NCI-H524 treated with DMSO at 0.1 percent for 48 hours (cell line): ENCODE results near the gene PRRG1.
"Not testable (repeated sequence)": the region's sequence is repeated elsewhere in the genome, so short reads cannot be mapped to it uniquely, and the experiment has no call there.

ENCODE experiments used
- DNase-seq: peaks from one replicate; lab custom pipeline; 2025; lab: John Stamatoyannopoulos, UW

PRRG1 gene

DNA sequence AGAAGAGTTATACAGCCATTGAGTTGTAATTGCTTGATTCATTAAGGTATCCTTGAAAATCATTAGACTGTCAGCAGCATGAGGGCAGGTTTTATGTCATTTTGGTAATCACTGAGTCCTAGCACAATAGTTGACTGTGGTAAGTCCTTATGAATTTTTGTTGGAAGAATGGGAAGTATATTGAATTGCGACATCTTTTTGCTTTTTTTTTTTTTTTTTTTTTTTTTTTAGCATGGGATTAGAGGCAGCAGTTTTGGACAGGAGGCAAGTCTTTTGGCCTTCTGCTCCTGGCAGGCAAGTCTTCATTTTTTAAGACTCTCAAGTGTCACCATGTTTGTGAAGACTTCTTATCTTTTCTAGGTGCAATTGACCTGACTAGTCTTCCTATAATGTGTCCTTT, 29.7 kb downstream of the PRRG1 start:
- no peak for DNase-seq

DNA sequence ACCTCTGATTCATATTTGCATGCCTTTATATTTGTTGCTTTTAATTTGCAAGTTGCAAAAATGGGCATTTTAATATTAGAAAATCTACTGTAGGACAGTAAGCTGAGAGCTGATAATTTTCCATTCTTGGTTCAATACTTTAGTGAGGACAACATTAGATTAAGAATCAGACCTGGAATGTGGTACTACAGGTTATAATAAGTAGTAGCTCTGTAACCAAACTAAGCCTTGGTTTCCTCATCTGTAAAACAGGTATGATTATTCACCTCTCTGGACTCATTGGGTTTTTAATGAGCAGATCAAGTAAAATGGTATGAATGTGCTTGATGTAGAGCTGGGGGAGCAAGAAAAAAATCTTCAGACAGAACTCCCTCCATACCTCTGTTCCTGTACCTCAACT, 31.1 kb downstream of the PRRG1 start:
- DNase-seq, result no peak

DNA sequence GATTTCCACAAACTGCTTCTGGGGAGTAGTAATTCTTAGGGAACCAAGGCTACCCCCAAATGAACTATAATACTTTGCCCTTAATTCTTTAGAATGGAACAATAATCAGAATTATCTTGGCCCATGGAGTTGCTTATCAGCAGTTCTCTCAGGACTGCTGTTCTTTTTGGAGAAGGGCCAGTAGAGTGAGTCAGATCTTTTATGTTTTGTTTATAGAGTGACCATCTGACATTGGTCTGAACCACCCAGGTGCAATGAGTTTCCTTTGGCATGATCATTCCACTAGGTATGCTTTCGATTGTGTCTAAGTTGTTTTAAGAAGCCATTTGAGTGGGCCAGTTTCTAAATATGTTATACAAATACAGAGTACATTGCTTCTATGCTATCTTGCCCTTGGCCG, 31.8 kb downstream of the PRRG1 start:
- DNase-seq, result no peak

DNA sequence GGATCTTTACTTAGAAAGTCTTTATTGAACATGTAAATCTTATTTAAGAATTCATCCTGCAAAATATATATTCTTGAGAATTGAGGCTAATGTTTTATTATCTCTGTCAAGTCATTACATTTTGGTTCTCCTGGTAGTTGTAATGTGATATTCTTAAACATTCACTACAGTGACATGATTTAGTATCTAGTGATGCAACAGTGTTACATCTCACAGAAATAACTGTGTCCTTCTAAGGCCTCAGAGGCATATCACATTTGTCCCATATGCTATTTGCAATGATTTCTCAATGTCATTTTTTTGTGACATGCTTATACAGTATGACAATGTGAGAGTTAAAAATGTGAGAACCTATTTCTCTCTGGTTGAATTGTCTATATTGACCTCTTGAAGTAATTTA, 34.1 kb downstream of the PRRG1 start:
- DNase-seq, result no peak

DNA sequence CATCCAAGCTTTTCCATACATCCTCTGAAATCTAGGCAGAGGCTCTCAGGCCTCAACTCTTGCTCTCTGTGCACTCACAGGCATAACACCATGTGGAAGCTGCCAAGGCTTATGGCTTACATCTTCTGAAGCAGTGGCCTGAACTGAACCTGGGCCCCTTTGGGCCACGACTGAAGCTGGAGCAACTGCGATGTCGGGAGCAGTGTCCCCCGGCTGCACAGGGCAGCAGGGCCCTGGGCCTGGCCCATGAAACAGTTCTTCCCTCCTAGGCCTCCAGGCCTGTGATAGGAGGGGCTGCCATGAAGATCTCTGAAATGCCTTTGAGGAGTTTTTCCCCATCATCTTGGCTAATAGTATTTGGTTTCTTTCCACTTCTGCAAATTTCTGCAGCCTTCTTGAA, 39.2 kb downstream of the PRRG1 start:
- DNase-seq, result no peak

DNA sequence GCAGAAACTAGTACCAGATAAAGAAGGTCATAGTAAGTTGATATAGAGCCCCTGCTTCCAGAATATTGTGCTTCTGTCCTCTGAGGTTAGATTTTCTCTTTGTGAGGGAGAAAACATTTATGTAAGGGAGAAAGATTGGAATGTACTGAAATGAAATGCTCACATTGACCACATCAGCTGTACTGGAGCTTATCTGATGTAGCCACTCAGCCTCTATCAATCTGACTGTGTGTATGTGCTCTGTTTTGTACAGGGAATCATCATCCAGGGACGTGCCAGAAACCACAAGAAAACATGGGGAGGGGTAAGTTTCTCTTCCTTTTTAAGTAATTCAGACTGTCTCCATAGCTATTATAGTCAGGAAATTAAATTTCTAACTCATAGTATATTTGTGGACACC, 56.8 kb downstream of the PRRG1 start:
- no peak for DNase-seq

DNA sequence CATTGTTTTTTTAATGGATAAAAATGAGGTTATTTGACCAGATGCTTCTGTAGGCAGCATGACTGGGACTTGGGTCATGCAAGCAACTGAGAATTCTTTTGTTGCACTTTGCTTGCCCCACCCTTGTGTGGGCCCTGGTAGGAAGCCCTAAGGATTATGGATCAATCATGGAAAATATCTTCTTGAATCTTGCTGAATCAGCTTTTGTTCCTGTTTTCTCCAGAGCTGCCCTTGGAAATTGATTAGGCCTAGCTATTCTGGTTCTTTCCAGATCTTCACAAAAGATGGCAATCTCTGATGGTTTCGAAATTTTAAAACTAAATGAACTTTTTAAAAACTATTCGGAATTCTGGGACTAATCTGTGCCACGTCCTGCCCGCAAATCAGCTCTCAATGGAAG, 58.6 kb downstream of the PRRG1 start:
- DNase-seq, result no peak

DNA sequence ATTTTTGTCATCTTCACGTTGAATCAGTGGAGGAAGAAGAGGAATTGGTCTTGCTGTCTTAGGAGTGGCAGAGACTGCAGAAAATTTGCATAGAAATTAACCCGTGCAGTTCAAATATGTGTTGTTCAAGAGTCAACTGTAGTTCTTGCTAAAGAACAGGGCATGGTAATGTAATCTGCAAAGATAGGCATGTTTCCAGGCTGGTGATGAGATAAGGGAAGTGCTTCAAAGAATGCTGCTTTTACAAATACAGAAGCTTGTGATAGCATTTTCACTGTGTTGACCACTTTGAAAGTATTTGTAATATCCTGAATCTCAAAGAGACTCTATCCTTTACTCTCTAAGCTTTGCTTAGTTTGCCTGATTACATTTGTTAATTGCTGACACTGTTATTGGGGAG, 60.1 kb downstream of the PRRG1 start:
- no peak for DNase-seq

DNA sequence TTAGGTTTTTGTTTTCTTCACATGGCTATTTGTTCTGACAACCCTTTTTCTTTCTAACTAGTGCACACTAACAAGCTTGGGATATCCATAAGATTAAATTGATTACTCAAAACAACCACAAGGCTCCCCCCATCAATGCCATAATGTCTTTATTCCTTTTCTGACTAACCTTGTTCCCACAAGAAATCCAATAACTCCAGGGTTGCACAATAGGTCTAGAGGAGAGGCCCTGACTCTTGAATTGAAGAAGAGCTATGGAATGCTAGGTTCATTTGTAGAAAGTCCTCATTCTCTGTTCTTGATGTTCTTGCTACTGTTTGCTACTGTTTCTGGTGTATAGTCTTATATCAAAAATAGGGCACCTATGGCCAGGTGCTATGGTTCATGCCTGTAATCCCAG, 71.0 kb downstream of the PRRG1 start:
- no peak for DNase-seq

DNA sequence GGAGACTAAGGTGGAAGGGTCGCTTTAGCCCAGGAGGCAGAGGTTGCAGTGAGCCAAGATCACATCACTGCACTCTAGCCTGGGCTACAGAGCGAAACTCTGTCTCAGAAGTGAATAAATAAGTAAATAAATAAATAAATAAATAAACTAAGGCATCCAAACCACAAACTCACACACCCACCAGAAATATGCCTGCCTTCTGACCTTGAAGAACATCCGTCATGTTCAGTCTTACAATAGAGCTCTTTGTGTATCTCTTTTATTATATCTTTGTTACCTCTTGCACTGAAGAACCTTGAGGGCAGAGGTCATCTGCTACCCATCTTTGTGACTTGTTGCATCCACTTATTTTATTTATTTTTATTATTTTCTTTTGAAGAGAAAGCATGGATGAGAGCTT, 71.6 kb downstream of the PRRG1 start:
- no peak for DNase-seq

DNA sequence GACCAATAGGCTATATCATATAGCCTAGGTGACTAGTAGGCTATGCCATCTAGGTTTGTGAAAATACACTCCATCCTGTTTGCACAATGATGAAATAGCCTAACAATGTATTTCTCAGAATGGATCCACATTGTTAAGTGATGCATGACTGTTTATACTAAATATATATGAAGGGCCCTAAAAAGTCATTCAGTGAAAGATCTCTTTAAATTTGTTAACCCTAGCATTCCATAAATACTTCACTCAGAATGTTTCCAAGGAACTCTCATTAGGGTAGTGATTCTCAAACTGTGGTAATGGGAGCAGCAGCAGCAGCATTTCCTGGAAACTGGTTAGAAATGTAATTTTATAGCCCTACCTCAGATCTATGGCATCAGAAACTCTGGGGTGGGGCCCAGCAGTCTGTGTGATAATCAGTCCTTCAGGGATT, 74.9 kb downstream of the PRRG1 start:
- no peak for DNase-seq

DNA sequence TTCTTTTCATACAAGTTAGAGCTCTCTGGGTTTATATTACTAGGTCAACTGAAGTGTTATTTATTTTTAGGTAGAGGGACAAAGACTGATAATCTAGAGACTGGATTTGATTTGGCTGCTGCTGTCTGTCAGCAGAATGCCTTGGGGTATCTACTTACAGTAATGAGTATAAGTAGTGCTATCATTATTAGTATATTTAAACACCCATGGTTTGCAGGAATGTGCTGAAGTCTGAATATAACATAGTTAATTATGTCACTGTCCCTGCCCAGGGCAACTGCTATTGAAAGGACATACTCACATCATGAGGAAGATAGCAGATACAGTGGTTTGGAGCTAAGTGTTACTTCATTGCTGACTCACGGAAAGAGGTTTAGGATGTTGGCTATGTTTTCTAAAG, 76.2 kb downstream of the PRRG1 start:
- no peak for DNase-seq

DNA sequence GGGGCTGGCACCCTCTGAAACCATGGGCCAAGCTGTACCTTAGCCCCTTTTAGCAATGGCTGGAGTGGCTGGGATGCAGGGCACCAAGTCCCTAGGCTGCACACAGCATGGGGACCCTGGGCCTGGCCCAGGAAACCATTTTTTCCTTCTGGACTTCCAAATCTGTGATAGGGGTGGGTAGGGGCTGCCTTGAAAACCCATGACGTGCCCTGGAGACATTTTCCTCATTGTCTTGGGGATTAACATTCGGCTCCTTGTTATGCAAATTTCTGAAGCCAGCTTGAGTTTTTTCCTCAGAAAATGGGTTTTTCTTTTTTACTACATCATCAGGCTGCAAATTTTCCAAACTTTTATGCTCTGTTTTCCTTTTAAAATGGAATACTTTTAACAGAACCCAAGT, 79.8 kb downstream of the PRRG1 start:
- DNase-seq, result not testable (repeated sequence)

DNA sequence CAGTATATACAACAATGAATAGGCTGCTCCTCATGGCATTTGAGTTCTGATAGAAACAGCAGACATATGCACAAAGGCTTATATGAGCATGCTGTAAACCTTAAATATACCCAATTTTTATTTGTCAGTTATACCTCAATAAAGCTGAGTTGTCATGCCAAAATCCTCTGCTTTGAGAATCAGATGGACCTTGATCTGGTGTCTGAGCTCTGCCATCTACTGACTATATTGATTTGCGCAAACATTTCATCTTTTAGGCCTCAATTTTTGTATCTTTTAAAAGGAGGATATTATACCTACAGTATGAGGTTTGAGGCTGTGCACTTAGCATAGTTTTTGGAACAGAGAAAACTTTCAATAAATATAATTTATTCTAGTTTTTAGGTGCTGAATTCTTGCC, 85.2 kb downstream of the PRRG1 start:
- no peak for DNase-seq

DNA sequence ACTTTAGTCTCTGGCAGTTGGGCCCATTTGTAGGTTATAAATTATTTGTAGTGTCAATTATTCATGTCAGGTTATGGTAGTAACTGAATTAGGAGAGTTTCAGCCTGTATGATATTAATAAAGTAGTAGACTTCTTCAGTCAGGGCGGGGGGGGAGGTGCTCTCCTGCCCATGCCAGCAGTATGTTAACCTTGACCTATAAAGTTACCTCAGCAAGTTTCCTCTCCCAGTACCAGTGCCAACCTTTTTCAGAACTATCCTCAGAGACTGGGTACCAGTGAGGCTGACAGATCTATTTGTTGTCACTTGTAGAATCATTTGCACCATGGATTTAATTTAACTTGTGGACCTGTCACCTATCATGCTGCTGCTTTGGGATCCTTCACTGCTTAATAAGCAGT, 88.0 kb downstream of the PRRG1 start:
- no peak for DNase-seq

DNA sequence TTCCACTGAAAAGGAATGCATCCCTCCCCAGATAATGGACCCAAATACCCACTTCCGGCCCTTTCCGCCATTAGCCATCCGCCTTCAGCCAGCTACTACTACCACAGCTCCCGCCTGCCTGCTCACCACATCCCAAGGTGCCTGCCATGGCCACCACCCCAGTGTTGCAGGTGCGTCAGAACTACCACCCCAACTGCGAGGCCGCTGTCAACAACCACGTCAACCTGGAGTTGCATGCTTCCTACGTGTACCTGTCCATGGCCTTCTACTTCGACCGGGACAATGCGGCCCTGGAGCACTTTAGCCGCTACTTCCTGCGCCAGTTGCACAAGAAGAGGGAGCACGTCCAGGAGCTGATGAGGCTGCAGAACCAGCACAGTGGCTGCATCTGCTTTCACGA, 92.2 kb downstream of the PRRG1 start:
- no peak for DNase-seq

DNA sequence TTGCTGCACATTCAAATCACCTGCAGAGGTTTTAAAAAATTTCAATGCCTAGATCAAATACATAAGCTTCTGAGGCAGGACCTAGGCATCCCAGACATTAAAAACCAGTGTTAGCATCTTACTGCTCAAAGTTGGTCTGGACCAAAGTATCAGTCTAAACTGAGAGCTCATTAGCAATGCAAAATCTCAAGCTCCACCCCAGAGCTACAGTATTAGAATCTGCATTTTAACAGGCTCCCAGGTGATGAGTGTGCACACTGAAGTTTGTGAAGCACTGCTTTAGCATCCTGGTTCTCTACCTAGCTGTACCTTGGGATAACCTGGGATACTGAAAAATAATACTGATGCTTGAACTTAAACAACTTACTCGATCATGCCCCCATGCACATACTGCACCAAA, 96.0 kb downstream of the PRRG1 start:
- no peak for DNase-seq

DNA sequence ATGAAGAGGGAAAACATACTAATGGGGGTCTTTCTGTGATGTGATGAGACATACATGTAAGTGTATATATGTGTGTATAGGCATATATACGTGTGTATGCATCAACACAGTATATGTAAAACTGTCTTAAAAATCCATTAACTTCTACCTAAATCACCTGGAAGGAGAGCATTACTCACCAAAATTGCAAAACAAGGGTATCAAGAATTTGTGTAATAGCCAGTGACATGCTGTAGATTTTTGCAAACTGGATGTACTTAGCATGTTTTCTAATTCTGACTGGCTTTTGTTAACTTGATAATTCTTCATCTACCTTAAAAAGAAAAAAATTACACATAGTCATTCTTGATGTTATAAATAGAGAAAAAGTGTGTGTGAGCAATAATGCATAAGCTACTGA, 104.7 kb downstream of the PRRG1 start:
- no peak for DNase-seq

DNA sequence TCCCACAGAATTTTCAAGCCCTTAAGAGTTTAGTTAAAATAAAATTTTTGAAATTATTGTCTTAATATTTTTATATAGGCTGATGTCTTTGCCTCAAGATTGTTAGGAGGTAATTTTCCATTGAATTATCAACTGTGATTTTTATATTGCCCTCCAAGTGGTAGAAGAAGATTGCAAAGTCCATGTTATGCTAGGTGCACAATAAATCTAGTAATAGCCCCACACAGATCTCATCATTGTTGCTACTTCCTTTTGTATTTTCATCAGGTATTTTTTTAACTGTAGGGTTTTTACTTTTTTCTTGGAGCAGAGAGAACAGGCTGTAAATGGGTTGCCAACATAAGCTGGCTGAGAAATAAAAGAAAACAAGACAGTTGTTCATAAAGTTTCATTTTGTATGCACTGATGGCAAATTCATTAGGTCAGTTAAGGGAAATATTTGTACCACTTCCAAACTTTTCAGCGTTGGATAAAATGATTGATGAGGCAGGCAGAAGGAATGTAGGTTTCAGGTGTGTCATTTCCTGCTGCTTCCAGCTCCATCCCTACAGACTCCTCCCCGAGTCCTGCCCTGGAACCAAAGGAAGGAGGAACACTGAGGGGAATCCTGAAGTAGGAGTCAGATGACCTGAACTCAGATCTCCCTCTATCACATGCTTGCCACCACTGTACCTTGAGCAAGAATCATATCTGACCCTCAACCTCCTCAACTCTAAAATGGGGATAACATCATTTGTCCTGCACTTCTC, 105.5 kb downstream of the PRRG1 start:
- no peak for DNase-seq

DNA sequence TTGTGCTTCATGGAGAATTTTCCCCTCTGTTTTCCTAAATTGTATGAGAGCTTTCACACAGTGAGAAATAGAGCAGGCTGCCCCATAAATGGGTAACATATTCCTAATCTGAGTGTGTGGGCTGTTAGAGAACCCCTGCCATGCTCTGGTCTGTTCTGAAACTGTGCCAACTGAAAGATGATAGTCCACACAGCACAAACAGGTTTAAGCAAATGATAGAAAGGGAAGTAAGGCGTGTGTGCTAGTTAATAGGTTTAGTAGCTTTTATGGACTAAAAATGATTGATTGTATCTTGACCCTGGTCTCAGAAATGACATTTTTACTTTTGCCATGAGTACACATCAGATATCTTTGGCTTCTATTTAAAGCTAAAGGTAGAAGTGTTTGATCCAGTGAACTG, 106.2 kb downstream of the PRRG1 start:
- no peak for DNase-seq

DNA sequence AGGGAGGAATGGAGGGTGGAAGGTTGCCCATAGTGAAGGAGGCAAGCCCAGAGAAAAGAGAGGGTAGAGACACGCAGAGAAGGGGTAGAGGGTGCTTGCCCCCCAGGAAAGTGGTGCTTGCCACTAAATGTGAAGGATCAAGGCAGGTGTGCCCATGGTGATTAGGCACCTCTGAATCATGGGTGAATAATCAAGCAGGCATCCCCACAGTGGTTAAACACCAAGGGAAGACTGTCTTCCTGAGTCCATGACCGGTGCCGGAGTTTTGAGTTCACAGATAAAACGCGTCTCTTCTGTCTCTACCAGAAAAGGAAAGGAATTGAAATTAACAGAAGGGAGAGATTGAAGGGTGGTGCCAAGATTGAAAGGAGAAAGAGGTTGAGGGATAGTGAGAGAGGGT, 111.1 kb downstream of the PRRG1 start:
- not testable (repeated sequence) for DNase-seq

DNA sequence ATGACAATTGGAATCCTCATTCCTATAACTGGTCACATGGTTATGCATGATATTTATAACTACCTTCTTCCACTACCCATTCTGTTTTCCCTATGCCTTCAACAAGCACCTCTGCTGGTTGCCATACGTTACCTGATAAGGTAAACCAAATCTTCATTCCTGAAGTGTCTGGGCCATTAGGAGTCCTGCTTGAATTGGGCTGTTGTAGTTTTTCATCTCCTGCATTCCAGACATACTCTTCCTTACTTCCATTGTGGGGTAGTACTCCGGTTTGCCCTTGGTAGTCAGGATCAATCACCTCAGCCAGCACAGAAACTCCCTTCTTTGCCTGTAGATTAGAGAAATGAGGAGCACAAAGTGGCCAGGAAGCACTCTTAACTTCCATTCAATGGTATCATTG, 113.2 kb downstream of the PRRG1 start:
- DNase-seq, result no peak

DNA sequence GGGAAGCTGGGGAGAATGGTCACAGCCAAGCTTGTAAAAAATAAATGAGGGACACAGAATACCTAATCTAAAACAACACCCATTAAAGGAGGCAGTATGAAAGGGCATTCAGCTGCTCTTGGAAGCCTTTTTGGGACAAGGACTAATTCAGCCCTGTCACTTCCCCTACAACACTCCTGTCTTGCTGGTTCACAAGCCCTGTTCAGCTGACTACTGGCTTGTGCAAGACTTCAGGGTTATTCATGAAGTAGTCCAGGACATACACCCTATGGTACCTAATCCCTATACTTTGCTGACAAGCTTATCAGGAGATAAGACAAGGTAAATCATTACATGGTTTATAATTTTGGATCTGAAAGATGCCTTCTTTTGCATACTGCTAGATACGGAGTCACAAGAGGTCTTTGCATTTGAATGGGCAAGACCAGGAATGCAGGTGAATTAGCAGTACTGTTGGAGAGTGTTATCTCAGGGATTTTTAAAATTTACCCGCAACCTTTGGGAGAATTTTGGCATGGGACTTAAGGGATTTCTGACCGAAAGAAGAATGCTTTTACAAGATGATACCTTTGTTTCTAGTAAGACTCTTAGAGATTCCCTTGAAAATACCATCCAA, 119.1 kb downstream of the PRRG1 start:
- DNase-seq, result no peak

DNA sequence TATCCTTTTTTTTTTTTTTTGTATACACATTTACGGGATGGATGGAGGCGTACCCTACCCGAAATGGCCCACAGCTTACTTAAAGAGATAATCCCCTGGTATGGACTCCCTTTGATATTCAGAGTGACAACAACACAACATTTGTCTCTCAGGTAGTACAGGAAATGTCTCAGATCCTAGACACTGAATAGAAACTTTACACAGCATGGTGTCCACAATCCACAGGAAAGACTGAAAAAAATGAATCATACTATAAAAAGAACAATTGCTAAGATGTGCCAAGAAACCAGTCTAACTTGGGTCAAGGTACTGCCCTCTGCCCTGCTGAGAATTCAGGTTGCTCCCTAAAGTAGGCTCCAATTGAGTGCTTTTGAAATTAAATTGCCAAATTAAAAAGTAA, 121.5 kb downstream of the PRRG1 start:
- DNase-seq, result no peak
